Left hindlimb (tissue), 1 donor: ENCODE results near the gene ADAD2.
A peak's percentile ranks its signal among the peaks of the same experiment; 100 is the strongest.

Experiments used
- DNase-seq: peaks from one replicate; pipeline ENCODE4 v3.0.0-alpha.2; 2018

ADAD2 gene

DNA sequence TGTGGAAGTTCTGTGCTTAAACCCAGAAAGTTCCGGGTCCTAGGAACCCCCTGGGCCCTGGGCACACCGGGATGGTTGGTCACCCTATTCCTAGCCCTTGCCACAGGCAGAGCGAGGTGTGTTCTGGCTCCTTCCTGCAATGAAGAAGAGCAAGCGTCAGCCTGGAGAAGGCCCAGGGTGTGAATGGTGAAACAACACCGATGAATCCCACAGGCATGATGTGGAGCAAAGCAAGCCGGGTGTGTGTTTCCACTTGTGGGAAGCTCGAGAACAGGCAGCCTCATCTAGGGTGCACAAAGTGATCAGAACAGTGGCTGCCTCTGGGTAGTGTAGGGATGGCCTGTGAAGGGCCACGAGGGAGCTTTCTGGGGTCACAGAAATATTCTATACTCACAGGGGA lies 35.1 kb downstream of the ADAD2 start:
- DNase-seq = no peak

DNA sequence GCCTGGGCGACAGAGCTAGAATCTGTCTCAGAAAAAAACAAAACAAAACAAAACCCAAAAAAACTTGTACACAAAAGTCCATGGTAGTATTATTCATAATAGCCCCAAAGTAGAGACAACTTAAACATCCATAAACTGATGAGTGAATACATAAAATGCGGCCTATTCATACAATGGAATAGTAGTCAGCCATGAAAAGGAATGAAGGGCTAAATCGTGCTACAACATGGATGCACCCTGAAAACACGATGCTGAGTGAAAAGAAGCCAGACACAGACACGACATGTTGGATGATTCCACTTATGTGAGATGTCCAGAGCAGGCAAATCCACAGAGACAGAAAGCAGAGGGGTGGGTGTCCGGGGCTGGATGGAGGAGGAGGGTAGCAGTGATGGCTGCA lies 36.6 kb downstream of the ADAD2 start:
- DNase-seq = no peak

DNA sequence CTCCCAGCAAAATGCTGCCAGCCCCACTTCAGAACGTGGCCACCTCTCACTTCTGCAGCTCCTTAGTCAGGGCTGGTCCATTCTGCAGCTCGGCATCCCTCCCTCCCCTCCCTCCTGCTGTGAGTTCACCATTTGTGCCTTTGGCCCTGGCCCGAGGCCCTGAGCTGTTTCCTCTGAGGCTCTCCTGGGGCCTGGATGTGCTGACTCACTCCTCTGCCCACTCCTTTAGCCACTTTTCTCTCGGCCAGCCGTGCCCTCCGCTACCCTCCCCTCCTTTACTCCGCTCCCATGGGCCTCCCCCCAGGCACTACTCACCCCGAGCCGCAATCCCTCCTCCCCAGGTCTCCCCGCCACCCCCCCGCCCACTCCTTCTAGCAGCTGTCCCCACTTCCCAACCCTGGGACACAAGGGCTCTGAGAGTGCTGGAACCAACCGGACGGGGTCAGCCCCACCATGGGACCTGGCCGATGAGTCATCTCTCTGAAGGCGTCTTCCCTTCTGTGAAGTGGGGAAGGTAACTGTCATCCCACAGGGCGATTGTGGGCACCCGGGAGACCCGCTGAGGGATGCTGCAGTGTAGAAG lies 37.4 kb downstream of the ADAD2 start:
- DNase-seq = peak; percentile 82

DNA sequence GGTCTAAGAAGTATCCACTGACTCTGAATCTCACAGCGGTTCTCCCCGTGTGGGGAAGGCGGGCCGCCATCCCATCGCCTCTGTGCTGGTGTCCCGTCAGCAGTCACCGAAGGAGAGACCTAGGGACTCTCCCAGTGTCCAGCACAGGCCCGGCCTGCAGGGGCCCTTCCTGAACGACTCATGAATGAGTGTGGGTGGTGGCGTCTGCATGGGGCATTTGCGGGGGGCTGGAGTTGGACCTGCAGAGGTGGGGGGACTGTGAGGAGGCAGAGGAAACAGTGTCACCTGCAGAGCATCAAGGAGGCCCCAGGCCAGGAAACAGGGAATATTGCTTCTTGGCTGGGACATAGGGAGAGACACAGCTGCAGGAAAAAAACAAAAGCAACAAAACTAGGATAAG lies 38.5 kb downstream of the ADAD2 start:
- no peak for DNase-seq

DNA sequence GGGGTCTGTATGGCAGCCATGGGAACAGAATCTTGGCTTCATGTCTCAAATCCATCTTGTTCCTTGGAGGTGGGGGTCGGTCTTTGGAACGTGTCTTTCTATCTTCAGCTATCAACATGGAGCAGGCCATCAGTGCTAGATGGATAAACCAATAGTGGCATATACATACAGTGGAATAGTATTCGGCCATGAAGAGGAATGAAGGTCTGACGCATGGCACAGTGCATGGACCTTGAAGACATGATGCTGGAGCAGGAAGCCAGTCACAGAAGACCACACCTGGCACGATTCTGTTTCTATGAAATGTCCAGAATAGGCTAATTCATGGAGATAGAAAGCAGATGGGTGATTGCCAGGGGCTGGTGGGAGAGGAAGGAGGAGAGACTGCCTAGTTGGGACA lies 41.1 kb downstream of the ADAD2 start:
- DNase-seq = no peak

DNA sequence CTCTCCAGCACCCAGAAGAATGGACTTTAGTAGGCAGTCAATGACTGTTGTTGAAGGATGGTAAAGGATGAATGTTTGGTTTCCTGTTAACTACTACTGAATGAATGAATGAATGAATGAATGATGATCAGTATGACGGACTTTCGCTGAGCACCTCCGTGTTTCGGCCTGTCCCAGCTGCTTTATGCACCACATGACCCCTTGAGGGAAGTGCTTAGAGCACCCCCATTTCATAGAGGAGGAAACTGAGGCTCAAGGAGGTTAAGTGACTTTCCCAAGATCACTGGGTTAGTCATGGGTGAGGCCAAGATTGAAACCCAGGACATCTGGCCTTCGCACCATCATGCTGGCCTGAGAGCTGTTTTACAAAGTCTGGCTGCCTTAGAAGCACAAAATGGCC lies 42.0 kb downstream of the ADAD2 start:
- DNase-seq = no peak

DNA sequence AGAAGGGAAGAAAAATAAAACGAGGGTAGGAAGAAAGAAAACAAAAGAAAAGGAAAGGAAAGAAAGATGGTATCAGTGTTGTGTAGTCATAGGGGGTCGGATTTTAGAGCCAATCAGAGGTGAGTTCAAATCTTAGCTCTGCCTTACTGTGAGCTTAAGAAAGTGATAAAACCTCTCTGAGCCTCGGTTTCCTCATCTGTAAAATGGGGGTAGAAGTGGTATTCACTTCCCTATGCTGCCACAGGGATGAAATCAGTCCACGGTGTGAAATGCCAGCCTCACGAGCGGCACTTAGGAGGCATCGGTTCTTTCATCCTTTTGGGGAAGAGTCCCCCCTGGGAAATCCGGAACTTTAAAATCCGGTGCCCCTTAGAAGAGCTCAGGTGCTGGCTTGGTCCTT lies 42.8 kb downstream of the ADAD2 start:
- DNase-seq = no peak

DNA sequence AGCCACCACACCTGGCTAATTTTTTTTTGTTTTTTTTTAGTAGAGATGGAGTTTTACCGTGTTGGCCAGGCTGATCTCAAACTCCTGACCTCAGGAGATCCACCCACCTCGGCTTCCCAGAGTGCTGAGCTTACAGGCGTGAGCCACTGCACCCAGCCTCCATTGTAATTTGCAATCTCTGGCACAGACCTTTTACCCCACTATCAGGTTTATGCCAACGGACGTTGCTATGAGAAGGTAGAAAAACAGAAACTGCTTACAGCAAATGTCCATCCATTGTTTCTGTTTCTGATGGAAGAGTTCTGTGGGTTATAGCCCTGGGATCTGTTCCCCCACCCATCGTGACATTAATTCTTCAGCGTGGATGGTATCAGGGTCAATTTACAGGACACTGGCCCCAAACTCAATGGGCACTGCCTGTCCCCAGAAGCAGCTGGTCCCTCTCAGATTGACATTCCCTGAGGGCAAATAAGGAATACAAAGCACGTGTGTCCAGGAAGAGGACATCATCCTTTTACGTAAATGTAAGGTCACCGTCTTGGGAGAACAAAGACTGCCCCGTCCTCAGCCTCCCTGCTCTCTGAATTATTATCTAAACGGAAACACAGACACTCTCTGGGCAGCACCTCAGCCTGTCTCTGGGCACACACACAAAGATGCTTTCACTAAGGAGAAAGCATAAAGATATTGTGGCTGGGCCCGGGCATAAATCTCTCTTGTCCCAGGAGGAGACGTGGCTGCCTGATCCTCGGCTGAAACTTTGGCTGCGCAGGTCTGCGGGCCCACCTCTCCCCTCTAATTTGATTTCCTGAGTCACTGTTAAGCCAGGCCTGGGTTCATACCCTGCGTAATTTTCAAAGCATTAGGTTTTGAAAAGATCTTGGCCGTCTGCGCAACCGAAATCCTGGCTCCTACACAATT lies 43.6 kb downstream of the ADAD2 start:
- peak; percentile 61 for DNase-seq

DNA sequence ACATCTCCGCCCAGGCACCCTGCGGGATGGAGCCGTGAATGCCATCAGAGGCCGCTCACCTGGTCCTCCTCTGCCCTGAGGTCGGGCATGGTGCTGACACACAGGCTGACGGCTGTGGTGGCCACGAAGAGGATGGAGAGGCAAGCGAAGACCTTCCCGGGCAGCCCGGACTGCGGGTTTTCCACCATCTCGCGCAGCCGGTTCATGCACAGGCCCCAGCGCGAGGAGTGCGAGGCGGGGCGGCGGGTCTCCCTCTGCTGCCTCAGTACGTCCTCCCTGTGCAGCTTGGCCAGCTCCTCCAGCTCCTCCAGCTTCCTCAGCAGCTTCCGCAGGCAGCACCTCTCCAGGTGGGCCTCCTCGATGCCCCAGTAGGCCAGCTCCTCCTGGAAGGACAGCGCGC lies 45.7 kb downstream of the ADAD2 start:
- DNase-seq = no peak

DNA sequence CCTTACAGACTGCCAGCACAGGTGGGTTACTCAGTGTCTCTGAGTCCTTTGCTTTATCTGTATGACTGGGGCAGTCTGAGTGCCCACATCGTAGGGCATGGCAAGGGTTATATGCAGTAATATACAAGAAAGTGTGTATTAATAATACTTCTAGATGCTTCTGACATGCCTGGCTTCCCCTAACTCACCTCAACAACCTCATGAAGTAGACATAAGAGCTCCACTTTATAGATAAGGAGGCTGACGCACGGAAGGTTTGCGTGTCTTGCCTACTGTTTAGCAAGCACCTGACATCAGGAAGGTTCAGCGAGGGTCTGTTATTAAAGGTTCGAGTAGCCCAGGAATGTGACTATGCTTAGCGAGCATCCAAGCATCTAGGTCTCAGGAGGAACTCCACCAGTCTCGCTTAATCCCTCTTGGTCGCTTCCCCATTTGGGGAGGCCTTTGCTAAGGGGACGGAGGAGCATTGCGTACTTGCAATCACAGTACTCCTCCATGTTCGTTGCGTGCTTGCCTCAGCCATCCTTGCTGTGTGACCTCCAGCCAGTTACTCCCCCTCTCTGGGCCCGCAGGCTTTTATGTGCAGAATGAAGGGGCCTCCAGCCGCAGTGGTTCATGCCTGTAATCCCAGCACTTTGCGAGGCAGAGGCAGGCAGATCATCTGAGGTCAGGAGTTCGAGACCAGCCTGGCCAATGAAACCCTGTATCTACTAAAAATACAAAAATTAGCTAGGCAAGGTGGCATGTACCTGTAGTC lies 47.2 kb downstream of the ADAD2 start:
- DNase-seq = no peak

DNA sequence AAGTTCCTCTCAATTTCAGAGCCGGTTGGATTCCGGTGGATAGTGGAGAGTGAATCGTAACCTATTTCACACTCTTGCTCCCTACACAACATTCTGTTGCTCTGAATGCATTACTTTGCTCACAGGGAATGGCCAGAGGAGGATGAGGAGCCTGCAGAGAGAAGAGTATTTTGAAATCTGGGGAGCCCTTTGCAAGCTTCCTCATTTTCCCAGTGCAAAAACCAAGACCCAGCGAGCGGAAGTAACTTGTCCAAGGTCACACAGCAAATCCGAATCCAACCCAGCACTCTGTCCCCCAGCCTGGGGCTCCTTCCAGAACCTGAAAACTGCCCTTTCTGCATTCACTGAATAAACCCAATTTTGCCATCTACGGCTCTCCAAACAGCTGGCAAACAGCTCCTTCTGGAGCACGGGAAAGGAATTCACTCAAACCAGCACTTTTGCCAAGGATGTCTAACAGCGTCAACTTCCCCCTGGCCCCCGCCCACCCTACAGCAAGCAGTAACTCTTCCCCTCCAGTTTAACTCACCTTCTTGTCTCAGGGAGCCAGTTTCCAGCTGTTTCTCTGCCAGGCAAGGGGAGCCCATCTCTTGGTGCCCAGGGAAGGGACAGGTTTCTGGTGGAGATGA lies 48.3 kb downstream of the ADAD2 start:
- DNase-seq = peak; percentile 59

DNA sequence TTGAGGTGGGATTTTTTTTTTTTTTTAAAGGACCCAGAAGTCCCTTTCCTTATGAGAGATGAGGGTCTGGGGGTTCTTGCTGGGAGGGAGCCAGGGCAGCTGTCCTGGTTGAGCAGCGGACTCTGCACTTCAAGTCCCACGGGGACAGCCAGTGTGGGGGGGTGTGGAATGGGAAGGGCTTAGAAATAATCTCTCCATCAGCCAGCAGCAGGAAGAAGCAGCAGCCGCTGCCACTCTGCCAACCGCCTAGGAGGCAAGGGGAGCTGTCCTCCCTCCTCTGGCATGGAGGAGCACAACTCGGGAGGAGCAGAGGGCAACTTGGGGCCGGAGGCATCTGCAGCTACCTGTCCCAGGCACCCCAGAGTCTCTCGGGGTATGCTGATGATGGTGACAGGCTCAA lies 49.0 kb downstream of the ADAD2 start, which contains the start of gene KCNG4:
TSS of gene KCNG4 (minus strand) at position 104 of the 400 bp plus-strand sequence. CDS start 2,527 bp downstream, outside the sequence.
- DNase-seq = no peak

DNA sequence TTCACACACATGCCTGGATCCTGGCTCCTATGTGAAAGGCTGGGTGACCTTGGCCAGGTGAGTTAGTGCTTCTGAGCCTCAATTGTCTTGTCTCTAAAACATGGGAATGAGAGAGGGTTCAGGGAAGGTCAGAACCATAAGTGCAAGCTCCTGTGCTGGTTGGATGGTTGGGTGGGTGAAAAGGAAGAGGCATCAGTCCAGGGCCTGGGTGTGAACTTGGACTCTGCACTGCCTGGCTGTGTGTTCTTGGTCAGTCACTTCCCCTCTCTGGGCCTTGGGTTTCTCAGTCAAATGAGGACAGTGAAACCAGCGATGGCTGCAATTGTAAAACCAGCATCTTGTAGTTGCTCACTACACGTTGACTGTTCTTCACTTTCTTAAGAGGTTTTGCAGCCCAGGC lies 49.5 kb downstream of the ADAD2 start:
- no peak for DNase-seq

DNA sequence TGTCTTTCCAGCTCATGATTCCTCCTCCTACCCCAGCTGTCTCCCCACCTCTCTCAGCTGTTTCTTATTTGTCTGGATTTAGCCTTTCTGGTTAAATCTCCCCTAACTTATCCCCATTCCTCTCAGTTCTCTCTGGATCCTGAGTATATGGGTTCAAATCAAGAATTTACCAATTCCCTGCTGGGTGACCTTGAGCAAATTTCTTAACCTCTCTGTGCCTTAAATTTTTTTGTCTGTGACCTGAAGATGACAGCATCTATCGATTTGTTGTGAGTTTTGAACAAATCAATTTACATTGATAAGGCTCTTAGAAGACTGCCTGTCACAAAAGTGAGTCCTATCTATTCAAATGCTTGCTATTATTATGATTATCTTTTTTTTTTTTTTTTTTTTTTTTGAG lies 50.8 kb downstream of the ADAD2 start:
- DNase-seq = no peak

DNA sequence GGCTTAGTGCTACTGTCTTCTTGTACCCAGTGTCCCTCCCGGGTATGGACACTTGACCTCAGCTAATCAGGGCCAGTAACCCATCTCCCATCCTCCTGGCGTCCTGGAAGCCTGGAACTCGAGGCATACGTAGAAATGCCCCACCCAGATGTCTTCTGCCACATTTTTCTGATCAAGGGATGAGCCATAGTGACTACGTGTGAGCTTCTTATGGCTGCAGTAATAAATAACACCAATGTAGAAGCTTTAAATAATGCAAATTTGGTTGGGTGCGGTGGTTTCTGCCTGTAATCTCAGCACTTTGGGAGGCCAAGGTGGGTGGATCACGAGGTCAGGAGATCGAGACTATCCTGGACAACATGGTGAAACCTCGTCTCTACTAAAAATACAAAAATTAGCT lies 51.9 kb downstream of the ADAD2 start:
- DNase-seq = no peak

DNA sequence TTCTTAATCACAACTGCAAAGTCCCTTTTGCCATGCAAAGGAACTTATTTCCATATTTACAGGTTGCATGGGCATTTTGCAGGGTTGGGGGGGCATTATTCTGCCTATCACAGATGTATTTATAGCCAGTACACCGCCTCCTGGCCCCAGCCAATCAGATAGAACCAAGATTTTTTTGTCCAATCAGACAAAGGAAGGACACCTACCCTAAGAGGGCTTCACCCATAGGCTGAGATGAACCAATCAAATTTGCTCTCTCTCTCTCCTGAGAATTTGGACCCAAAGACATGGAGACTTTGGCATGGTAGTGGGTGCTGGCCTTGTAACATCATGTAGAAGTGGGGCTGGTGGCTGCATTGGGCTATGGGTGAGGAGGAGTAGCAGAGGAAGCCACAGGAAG lies 52.8 kb downstream of the ADAD2 start:
- no peak for DNase-seq

DNA sequence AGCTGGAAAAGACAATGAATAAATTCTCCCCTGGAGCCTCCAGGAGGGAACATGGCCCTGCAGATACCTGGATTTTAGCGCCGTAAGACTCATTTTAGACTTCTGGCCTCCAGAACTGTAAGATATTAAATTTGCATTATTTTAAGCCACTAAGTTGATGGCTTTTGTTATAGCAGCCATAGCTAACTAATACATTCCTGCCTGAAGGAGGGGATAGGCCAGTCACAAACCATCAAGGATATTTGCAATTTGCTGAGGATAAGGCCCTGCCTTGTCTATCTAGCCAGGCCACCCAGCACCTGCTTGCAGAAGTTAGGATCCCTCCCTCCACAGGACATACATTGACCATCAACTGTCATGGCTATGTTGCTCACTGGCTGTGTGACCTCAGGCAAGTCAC lies 53.8 kb downstream of the ADAD2 start:
- no peak for DNase-seq

DNA sequence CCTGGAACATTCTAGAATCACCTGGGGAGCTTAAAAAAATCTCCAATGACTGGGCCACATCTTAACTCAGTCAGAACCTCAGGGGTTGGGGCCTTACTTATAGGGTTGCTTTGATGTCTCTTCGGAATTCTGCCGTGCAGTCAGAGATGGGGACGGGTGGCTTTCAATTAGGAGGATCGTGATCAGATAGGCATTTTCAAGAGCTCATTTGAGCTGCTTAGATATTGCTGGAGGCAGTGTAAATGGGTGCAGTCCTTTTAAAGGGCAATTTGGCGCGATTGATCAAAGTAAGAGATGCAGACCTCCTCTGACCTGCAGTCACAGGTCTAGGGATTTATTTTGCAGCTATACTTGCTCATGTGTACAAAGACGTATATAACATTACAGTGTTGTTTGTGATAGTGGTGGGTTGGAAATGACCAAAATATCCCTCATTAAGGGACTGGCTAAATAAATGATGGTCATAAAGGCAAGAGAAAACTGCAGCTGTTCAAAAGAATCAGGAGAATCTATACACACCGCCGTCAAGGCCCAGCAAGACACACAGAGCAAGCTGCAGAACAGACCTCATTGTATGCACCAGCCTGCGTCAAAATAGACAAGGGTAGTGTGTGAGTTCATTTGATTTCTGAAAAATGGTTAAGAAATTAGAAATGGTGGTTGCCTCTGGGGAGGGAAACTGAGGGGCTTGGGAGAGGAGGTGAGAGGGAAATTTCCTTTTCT lies 55.2 kb downstream of the ADAD2 start:
- no peak for DNase-seq

DNA sequence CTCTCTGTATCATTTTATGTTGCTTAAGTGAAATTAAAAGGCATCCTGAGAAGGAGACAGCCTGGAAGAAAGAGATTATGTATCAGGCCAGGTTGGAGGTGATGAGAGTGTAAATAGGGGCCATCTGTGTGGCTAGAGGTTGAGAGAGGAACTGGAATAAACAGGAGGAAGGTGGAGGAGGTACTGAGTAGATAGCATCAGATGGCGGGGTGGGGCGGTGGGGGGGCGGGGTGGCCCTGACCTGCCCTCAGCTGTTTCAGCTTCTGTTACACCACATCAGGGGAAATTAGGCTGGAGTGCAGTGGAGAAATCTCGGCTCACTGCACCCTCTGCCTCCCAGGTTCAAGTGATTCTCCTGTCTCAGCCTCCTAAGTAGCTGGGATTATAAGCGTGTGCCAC lies 55.7 kb downstream of the ADAD2 start:
- no peak for DNase-seq
